K562 (cell line): ENCODE measurements around the gene ZDHHC12. TPM values are rescaled to one million over a fixed set of nuclear protein-coding genes. Genes with fewer than 3 reads are reported as not detected.

Experiments used
- ATAC-seq: fragments of 200-7000 bp; cut with Tn5 transposase; 3 replicates; pipeline ENCODE4 v1.9.1; 2020; ENCODE audit warnings: moderate library complexity
- BruUV-seq: library from RNA; stranded (reverse); fragments of 400-500 nt; replicated peaks from 2 replicates; lab custom pipeline; 2021; lab: Mats Ljungman, UMichigan
- CTCF ChIA-PET: fragments of 300-600 bp; formaldehyde crosslinking; extraction: SDS; loops from one replicate; lab custom pipeline; 2021; ENCODE audit warnings: low intra/inter-chr PET ratio; lab: Yijun Ruan, JAX
- POLR2A ChIA-PET: fragments of 300-600, 350-650 bp; sonication (Branson Sonifier 250); formaldehyde crosslinking; extraction: SDS; loops from one replicate; lab custom pipeline; 2021; ENCODE audit warnings: antibody characterized with exemption, inconsistent platforms; lab: Yijun Ruan, JAX
- DNase-seq, 4 experiments: peaks; one replicate each; pipeline versions ENCODE4 v3.0.0 to v3.0.0-alpha.2; 2011 to 2018; ENCODE audit warnings: low spot score in 3 of 4, mixed read lengths in 3 of 4; ENCODE audit errors: extremely low read depth in 1 of 4
- FAIRE-seq: peaks from 2 replicates; lab custom pipeline; 2011; peaks lifted over from hg19 to GRCh38; lab: Jason Lieb, UNC
- H2AFZ ChIP-seq: 2 replicates; pipeline ENCODE4 v1.6.0; 2011; ENCODE audit warnings: low read depth, low read length, control low read depth, inconsistent platforms
- H3K27ac ChIP-seq: fragments of 200-600 bp; 3 replicates; pipeline ENCODE4 v1.8.0; 2011; ENCODE audit warnings: low read depth, mild to moderate bottlenecking, control low read depth, inconsistent platforms, low read length, moderate library complexity, mixed read lengths; ENCODE audit errors: extremely low read depth
- H3K27me3 ChIP-seq, 2 experiments: fragments of 300-600 bp in 1 of 2; 2 replicates in 1 of 2; 3 replicates in 1 of 2; pipeline versions ENCODE4 v1.6.0 to v1.8.0; 2011; ENCODE audit warnings: inconsistent platforms in 2 of 2, low read length in 2 of 2, mild to moderate bottlenecking in 1 of 2, mixed read lengths in 1 of 2, moderate library complexity in 1 of 2; ENCODE audit not compliant: control insufficient read depth in 2 of 2, insufficient read depth in 2 of 2
- H3K36me3 ChIP-seq: fragments of 300-600 bp; 3 replicates; pipeline ENCODE4 v1.8.0; 2011; ENCODE audit warnings: mild to moderate bottlenecking, low read length, inconsistent platforms; ENCODE audit not compliant: control insufficient read depth, insufficient read depth
- H3K4me1 ChIP-seq, 2 experiments: fragments of 200-600 bp in 1 of 2; replicated peaks in 1 of 2; 2 replicates in 1 of 2; 3 replicates in 1 of 2; pipeline versions ENCODE4 v1.5.1 to v1.8.0; 2011; ENCODE audit warnings: inconsistent platforms in 2 of 2, low read length in 2 of 2, mild to moderate bottlenecking in 1 of 2, mixed read lengths in 1 of 2, moderate library complexity in 1 of 2; ENCODE audit not compliant: control insufficient read depth in 2 of 2, insufficient read depth in 2 of 2
- H3K4me2 ChIP-seq: 2 replicates; pipeline ENCODE4 v1.6.1; 2011; ENCODE audit warnings: low read length, control low read depth, inconsistent platforms, mixed read lengths; ENCODE audit not compliant: insufficient read depth
- H3K4me3 ChIP-seq: fragments of 200-600 bp; sonication (generic), shearing (Covaris generic); 2 replicates; pipeline ENCODE4 v1.5.1; 2016; ENCODE audit warnings: control low read depth, inconsistent platforms
- H3K79me2 ChIP-seq: fragments of 200-600 bp; 3 replicates; pipeline ENCODE4 v1.8.0; 2011; ENCODE audit warnings: low read length, inconsistent platforms; ENCODE audit not compliant: control insufficient read depth, insufficient read depth
- H3K9ac ChIP-seq, 2 experiments: 2 replicates each; pipeline versions ENCODE4 v1.6.0 to v1.6.1; 2011; ENCODE audit warnings: low read depth in 2 of 2, low read length in 2 of 2, control low read depth in 1 of 2, inconsistent platforms in 1 of 2, mild to moderate bottlenecking in 1 of 2, mixed read lengths in 1 of 2; ENCODE audit not compliant: insufficient read depth in 1 of 2
- H3K9me1 ChIP-seq: one replicate; pipeline ENCODE4 v1.6.0; 2011; ENCODE audit warnings: inconsistent platforms, mild to moderate bottlenecking, low read length, moderate library complexity; ENCODE audit not compliant: control insufficient read depth, insufficient read depth
- H3K9me3 ChIP-seq: replicated peaks from 2 replicates; pipeline ENCODE4 v1.5.1; 2011; ENCODE audit warnings: low read depth, low read length, inconsistent platforms; ENCODE audit not compliant: control insufficient read depth, insufficient read depth
- H4K20me1 ChIP-seq: replicated peaks from 2 replicates; pipeline ENCODE4 v1.6.1; 2011; ENCODE audit warnings: low read length, inconsistent platforms, mixed read lengths; ENCODE audit not compliant: control insufficient read depth, insufficient read depth
- CREB1 ChIP-seq, 2 experiments: sonication (generic) in 1 of 2; formaldehyde crosslinking in 1 of 2; IDR thresholded peaks; 2 replicates each; pipeline versions ENCODE4 v1.6.1 to v1.8.0; 2012 to 2022; ENCODE audit warnings: inconsistent platforms in 1 of 2, mild to moderate bottlenecking in 1 of 2, missing genetic modification reagents in 1 of 2, moderate library complexity in 1 of 2
- FOXP4 ChIP-seq: sonication (generic); formaldehyde crosslinking; IDR thresholded peaks from 2 replicates; pipeline ENCODE4 v1.8.0; 2022; ENCODE audit warnings: mild to moderate bottlenecking, missing genetic modification reagents, borderline replicate concordance
- LARP7 ChIP-seq: fragments of 450-650 bp; IDR thresholded peaks from 2 replicates; pipeline ENCODE4 v1.6.1; 2016
- TBP ChIP-seq: optimal IDR thresholded peaks from 2 replicates; pipeline ENCODE3; 2011; ENCODE audit warnings: low read depth, low read length, improper control_type of control experiment
- WGBS: fragments of 100-300 bp; shearing (Covaris generic); methylation state at CpG from one replicate; pipeline ENCODE4 v1.1.6; 2016; ENCODE audit warnings: low coverage, mixed read lengths; ENCODE audit not compliant: insufficient coverage; ENCODE audit errors: missing lambda C conversion rate; 5-methylcytosine and 5-hydroxymethylcytosine counted together
- in situ Hi-C: fragments of 300-500 bp; cut with MboI; formaldehyde crosslinking; loops from 4 replicates; pipeline ENCODE4 v1.15.0; 2018; ENCODE audit warnings: inconsistent platforms, mixed read lengths
- intact Hi-C: fragments of 100-400 bp; cut with micrococcal nuclease; formaldehyde crosslinking; loops from 2 replicates; pipeline ENCODE4 v1.14.2; 2022
- polyA plus RNA-seq, 8 experiments: library from polyadenylated mRNA; depleted of rRNA in 4 of 8; stranded (reverse) in 5 of 8; unstranded in 3 of 8; fragments of >200 nt; fragmentation: Nextera tagmentation in 2 of 8; fragmentation: Illumina TruSeq in 1 of 8; extraction: Ambion mirVana in 2 of 8; extraction: Trizol in 1 of 8; gene quantifications; 2 replicates each; pipeline versions ENCODE4 v1.2.1 to v1.2.3, GENCODE V29; 2011 to 2014; ENCODE audit warnings: inconsistent platforms in 1 of 8, missing spikeins in 1 of 8
- total RNA-seq, 7 experiments: library from RNA; depleted of rRNA in 6 of 7; stranded (reverse); fragments of >200 nt in 6 of 7; fragmentation: Illumina TruSeq in 2 of 7; extraction: Trizol in 2 of 7; gene quantifications; 2 replicates each; pipeline versions ENCODE4 v1.2.1 to v1.2.3, GENCODE V29; 2011 to 2021; ENCODE audit warnings: low replicate concordance in 1 of 7

The ZDHHC12 gene
- total and polyA plus RNA-seq, 9 of the 15 experiments (the other 6 are each of a cell fraction or from before 2014, with no cell fraction given) = 0.21 to 38.0 (median 13.8) TPM

- WGBS = 73% methylated on average over 12 of the region's 13 CpGs
These were observed 7.2 kb upstream of the ZDHHC12 start for GRCh38 chr9:128731093-128731492.

More at GRCh38 chr9:128731093-128731492, 7.2 kb upstream of the ZDHHC12 start:
- Histone ChIP-seq H3K27me3 (no peaks in the 10 kb centered on the region), H3K4me2 (no peak overlapping the region), H3K36me3 (no peaks in the 10 kb centered on the region; the same call in 2 of the 3 replicates), H4K20me1 (no peaks in the 10 kb centered on the region), H3K4me1 (peaks cover 5 to 32% of the 10 kb centered on the region in 2 experiments; a peak in 4 of 5 replicates), H2AFZ (no peak overlapping the region), H3K9me1 (no peaks in the 10 kb centered on the region), H3K9ac (no peak overlapping the region), H3K27ac (no peak overlapping the region), H3K9me3 (no peaks in the 10 kb centered on the region), H3K79me2 (no peaks in the 10 kb centered on the region), H3K4me3 (no peak overlapping the region)
- DNase-seq = no peak
- intact Hi-C loops (loop anchor here (5.0 kb wide), 1 partner anchor 276 kb away; no protein-coding TSS in a partner anchor), in situ Hi-C loops (loop anchor here (5.0 kb wide), 1 partner anchor 196 kb away; no protein-coding TSS in a partner anchor)
- TF ChIP-seq CREB1 (IDR thresholded peaks at IDR 0.05) (no peak), CREB1 (CRISPR knock-in tag; IDR thresholded peaks at IDR 0.05) (no peak), TBP (no peak), LARP7 (no peak), FOXP4 (no peak)
- FAIRE-seq = no peak
- POLR2A ChIA-PET = interaction anchor here (0.6 kb wide), 1 partner anchor 9 kb away, joined by 3 read pairs; no protein-coding TSS in a partner anchor
- no TSS peak for BruUV-seq
- CTCF ChIA-PET = no interaction called here
- ATAC-seq = no peak
